Measurements from ENCODE around the gene PRICKLE4.

The PRICKLE4 gene

DNA sequence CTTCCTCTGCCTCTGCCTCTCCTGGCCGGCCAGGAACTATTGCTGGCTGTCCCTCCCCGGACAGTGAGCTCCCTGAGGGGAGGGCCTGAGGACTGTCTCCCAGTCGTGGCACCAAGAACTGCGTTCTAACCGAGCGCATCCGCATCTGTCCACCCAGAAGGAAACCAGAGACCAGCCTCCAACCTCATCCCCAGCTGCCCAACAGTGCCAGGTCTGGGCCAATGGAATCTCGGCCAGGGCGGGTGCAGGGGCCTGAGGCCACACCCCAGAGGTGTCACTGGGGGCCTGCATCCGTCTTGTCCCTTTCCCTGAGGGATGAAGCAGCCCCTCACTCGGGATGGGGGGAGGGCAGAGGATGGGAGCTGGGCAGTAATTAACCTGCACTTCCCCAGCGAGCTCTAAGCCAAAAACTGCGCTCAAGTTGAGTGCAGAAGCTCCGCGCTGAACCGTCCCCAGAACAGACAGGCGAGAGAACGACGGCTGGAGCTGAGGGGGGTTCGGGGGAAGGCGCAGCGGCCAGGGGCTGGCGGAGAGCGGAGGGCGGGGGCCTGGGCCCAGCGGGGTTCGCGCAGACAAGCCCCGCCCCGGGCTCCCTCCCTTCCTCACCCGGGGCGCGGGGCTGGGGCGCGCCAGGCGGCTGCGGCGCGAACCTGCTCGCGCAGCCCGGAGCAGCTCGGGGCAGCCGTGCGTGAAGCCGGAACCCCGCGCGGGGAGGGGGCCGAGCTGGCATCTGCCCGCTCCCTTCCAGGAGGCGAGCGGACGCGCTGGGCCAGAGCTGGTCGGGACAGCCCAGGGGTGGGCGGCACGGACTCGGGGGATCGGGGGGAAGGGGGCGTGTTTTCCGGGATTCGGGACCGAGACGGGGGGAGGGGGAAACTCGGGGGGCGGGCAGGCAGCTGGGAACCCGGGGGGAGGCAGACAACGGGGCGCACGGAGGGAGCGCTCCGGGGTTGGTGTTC is 46.6 kb upstream of the PRICKLE4 start:
- no peak for DNase-seq (ENCODE audit: low read depth)
- peak overlapping the region; percentile 79 for H3K4me3 ChIP-seq (ENCODE audit: low read depth, low read length)
- TF ChIP-seq, protein P1, sequence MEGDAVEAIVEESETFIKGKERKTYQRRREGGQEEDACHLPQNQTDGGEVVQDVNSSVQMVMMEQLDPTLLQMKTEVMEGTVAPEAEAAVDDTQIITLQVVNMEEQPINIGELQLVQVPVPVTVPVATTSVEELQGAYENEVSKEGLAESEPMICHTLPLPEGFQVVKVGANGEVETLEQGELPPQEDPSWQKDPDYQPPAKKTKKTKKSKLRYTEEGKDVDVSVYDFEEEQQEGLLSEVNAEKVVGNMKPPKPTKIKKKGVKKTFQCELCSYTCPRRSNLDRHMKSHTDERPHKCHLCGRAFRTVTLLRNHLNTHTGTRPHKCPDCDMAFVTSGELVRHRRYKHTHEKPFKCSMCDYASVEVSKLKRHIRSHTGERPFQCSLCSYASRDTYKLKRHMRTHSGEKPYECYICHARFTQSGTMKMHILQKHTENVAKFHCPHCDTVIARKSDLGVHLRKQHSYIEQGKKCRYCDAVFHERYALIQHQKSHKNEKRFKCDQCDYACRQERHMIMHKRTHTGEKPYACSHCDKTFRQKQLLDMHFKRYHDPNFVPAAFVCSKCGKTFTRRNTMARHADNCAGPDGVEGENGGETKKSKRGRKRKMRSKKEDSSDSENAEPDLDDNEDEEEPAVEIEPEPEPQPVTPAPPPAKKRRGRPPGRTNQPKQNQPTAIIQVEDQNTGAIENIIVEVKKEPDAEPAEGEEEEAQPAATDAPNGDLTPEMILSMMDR (IDR thresholded peaks at IDR 0.05; ENCODE audit: low read depth, low read length, missing control alignments): peak; percentile 16

DNA sequence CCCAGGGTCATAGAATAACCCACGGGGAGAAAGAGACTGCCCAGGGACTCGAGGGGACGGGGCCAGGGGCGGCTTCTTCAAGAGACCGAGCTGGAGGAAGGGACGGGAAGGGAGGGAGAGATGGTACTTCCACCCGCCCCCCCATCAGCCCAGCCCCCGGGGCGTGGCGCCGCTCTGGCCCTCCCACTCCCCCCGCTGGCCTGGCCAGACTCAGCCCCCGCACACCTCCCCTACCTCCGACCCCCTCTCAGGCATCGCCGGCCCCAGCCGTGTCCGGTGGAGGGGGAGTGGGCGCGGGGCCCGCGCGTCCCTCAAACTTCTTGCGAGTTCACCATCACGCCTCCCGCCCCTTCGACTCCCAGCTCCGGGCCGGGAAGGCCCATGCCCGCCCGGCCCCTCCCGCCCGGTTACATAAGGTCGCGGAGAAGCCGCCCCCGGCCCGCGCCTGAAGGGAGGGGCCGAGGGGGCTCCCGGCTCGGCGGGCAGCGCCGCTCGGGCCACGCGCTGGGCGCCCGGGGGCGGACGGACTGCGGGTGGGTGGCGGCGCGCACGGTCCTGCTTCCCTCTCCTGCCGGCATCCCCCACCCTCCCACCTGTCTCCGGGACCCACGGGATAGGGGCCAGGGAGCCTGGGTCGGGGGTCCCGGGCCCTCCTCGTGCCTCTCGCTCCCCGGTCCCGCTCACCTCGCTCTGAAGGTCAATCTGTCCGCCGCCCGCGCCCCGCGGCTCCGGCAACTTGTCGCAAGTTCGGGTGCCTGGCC is 45.7 kb upstream of the PRICKLE4 start:
- no peak for DNase-seq (ENCODE audit: low read depth)
- peak overlapping the region; percentile 79 for H3K4me3 ChIP-seq (ENCODE audit: low read depth, low read length)
- TF ChIP-seq, protein P1 (IDR thresholded peaks at IDR 0.05; ENCODE audit: low read depth, low read length, missing control alignments): no peak

DNA sequence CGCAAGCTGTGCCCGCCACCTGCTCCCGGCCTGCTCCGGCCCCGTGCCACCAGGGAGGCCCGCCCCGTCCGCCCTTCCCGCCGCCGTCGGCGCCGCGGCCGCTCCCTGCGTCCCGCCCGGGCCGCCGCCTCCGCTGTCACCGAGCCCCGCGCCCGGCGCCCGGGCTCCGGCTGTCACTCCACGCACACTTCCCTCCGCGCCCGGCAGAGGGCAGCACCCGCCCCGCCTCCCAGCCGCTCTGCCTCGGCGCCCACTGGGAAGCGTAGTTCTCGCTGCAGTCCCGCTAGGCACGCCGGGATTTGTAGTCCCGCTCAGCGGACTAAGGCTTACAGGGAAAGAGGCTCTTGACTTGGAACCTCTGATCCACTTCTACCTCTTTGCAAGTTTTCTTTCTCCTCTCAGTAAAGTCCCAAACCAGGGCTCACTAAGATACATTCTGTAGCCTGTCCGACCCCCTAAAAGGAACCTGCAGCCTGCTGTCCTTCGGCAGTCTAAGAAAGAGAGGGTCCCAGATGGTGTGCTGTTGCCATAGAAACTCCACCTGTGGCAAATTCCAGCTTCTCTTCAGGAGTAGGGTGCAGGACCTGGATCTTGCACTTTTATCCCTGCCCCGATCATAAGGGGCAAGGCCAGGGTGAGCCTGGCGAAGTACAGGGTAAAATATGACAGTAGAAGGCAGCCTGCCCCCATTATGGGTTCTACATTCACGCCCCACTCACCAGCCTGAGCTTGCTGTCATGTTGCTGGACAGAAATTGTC is 45.0 kb upstream of the PRICKLE4 start, which contains the start of gene TFEB:
Gene TFEB (minus strand): TSS at position 182 of the 759 bp plus-strand sequence. CDS start 44,395 bp downstream, outside the sequence.
- H3K4me3 ChIP-seq (ENCODE audit: low read depth, low read length): peak within 1 kb of the TSS; percentile 79
- DNase-seq (ENCODE audit: low read depth): no peak

DNA sequence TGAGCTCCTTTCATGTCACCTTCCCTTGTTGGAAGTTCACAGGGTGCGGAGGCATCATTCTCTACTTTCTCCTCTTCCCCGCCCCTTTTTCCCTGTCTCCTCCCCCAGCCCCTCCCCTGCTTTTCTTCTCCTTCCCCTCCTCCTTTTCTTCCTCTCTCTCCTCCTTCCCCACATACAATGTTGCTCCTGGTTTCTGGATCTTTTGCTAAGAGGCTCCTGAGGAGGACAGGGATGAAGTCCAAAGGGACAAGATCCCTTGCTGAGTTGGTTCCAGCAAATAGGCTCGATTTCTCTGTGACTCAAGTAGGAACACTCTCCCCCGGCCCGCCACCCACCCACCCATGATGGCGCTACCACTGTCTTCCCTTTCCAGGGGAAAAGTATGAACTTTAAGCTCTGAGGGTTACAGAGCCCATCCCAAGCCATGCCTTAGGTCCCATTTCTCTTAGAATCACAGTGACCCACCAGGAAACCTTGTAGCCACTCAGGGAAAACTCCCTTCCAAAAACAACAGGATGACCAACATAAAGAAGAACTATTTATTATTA is 44.3 kb upstream of the PRICKLE4 start:
- no peak for DNase-seq (ENCODE audit: low read depth)
- no peak overlapping the region for H3K4me3 ChIP-seq (ENCODE audit: low read depth, low read length)
- TF ChIP-seq, protein P1 (IDR thresholded peaks at IDR 0.05; ENCODE audit: low read depth, low read length, missing control alignments): no peak

More for the DNA sequence above, 45.0 kb upstream of the PRICKLE4 start, which contains the start of gene TFEB:
- TF ChIP-seq, protein P1 (IDR thresholded peaks at IDR 0.05; ENCODE audit: low read depth, low read length, missing control alignments): peak; percentile 81

DNA sequence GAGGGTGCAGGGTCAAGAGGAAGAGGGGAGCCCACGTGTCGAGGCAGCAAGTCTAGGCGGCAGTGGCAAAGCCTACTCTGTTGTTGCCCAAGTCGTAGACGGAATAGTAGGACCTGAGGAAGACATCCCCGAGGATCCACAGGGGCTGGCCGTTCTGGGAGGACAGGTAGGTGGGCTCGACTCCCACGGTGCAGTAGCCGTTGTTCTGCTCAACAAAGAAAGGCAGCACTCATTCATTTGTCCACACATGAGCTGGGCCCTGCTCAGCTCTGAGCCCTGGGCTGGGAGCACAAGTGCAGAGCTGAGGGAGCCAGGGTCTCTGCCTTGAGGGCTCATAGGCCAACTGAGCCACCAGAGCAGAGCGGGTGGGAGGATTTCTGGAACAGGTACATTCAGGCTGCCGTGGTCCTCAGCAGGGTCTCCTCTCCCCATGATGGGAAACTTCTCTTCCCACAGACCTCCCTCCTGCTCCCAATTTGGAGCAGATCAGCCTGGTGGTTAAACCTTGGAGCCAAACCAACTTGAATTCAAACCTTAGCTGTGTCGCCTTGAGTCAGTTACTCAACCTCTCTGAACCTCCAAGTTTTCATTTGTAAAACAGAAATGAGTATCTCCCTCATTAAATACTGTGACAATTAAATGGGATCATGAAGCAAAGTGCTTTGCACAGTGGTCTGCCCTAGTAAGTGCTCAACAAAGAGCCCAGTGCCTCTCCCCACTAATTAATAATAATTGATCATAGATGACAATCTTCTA is 43.6 kb upstream of the PRICKLE4 start:
- no peak for DNase-seq (ENCODE audit: low read depth)
- TF ChIP-seq, protein P1 (IDR thresholded peaks at IDR 0.05; ENCODE audit: low read depth, low read length, missing control alignments): no peak
- H3K4me3 ChIP-seq (ENCODE audit: low read depth, low read length): no peak overlapping the region
